Mesodermal cell (in vitro differentiated cells): ENCODE results near the gene NNMT.

Source experiments
- H3K27ac ChIP-seq: 2 replicates; pipeline ENCODE4 v1.7.0; 2013; ENCODE audit warnings: mild to moderate bottlenecking, low read depth, low read length, moderate library complexity; ENCODE audit not compliant: severe bottlenecking
- H3K36me3 ChIP-seq: 2 replicates; pipeline ENCODE4 v1.7.1; 2013; ENCODE audit warnings: mild to moderate bottlenecking, low read length, moderate library complexity; ENCODE audit not compliant: control insufficient read depth, insufficient read depth
- H3K4me1 ChIP-seq: one replicate; pipeline ENCODE4 v1.7.1; 2013; ENCODE audit warnings: mild to moderate bottlenecking, low read length; ENCODE audit not compliant: insufficient read depth, control insufficient read depth, poor library complexity, severe bottlenecking
- H3K4me3 ChIP-seq: 2 replicates; pipeline ENCODE4 v1.7.0; 2013; ENCODE audit warnings: low read length, control low read depth, mild to moderate bottlenecking; ENCODE audit not compliant: insufficient read depth, poor library complexity, severe bottlenecking; ENCODE audit errors: extremely low read depth
- H3K9me3 ChIP-seq: 2 replicates; pipeline ENCODE4 v1.7.1; 2013; ENCODE audit warnings: mild to moderate bottlenecking, low read length, moderate library complexity; ENCODE audit not compliant: control insufficient read depth
- WGBS, 2 experiments: methylation state at CpG; one replicate each; pipeline ENCODE4 v1.1.5; 2013; ENCODE audit warnings: missing lambda C conversion rate in 2 of 2; ENCODE audit not compliant: insufficient coverage in 2 of 2; 5-methylcytosine and 5-hydroxymethylcytosine counted together

The NNMT gene

GRCh38 chr11:114346709-114347141 is 50.5 kb downstream of the NNMT start:
- 80 to 100% methylated on average over 1 of the region's 4 CpGs for WGBS, 2 experiments
- no peaks in the 10 kb centered on the region for H3K9me3 ChIP-seq
- no peak overlapping the region for H3K4me3 ChIP-seq
- no peaks in the 10 kb centered on the region for H3K36me3 ChIP-seq
- H3K27ac ChIP-seq = no peak overlapping the region
- no peaks in the 10 kb centered on the region for H3K4me1 ChIP-seq

- WGBS, 2 experiments = 94 to 96% methylated on average over 8 to 11 of the region's 13 CpGs
- Histone ChIP-seq H3K27ac (no peak overlapping the region), H3K9me3 (no peaks in the 10 kb centered on the region), H3K36me3 (no peaks in the 10 kb centered on the region), H3K4me1 (no peaks in the 10 kb centered on the region), H3K4me3 (no peak overlapping the region)
Observed at GRCh38 chr11:114348200-114349191, 52.3 kb downstream of the NNMT start.

GRCh38 chr11:114350022-114350421 is 53.8 kb downstream of the NNMT start:
- WGBS, 2 experiments = 92 to 94% methylated on average over 5 to 8 of the region's 10 CpGs
- Histone ChIP-seq H3K9me3 (no peaks in the 10 kb centered on the region), H3K4me3 (no peak overlapping the region), H3K4me1 (no peaks in the 10 kb centered on the region), H3K27ac (no peak overlapping the region), H3K36me3 (no peaks in the 10 kb centered on the region)

- Histone ChIP-seq H3K27ac (no peak overlapping the region), H3K36me3 (no peaks in the 10 kb centered on the region), H3K9me3 (no peaks in the 10 kb centered on the region), H3K4me1 (no peaks in the 10 kb centered on the region), H3K4me3 (no peak overlapping the region)
- WGBS, 2 experiments = no CpG with 5 or more reads among the region's 3 CpGs
Observed at GRCh38 chr11:114353443-114353842, 57.2 kb downstream of the NNMT start.

- Histone ChIP-seq H3K27ac (no peak overlapping the region), H3K4me1 (no peaks in the 10 kb centered on the region), H3K36me3 (no peaks in the 10 kb centered on the region), H3K9me3 (no peaks in the 10 kb centered on the region), H3K4me3 (no peak overlapping the region)
- 100% methylated on average over 1 of the region's 3 CpGs; no CpG with 5 or more reads in 1 of the 2 experiments for WGBS, 2 experiments
Observed at GRCh38 chr11:114354076-114354475, 57.9 kb downstream of the NNMT start.

- Histone ChIP-seq H3K27ac (no peak overlapping the region), H3K9me3 (peaks cover 4% of the 10 kb centered on the region), H3K4me1 (no peaks in the 10 kb centered on the region), H3K36me3 (no peaks in the 10 kb centered on the region), H3K4me3 (no peak overlapping the region)
- no CpG with 5 or more reads among the region's 1 CpG for WGBS, 2 experiments
Observed at GRCh38 chr11:114358716-114359115, 62.5 kb downstream of the NNMT start.

- Histone ChIP-seq H3K4me1 (no peaks in the 10 kb centered on the region), H3K4me3 (no peak overlapping the region), H3K36me3 (no peaks in the 10 kb centered on the region), H3K9me3 (peaks cover 4% of the 10 kb centered on the region), H3K27ac (no peak overlapping the region)
Observed at GRCh38 chr11:114359342-114359741, 63.1 kb downstream of the NNMT start.

GRCh38 chr11:114362326-114362725 is 66.1 kb downstream of the NNMT start:
- WGBS, 2 experiments = no CpG with 5 or more reads among the region's 4 CpGs
- Histone ChIP-seq H3K9me3 (peaks cover 4% of the 10 kb centered on the region), H3K4me1 (peaks cover 13% of the 10 kb centered on the region), H3K36me3 (no peaks in the 10 kb centered on the region), H3K27ac (no peak overlapping the region), H3K4me3 (no peak overlapping the region)

- no peak overlapping the region for H3K27ac ChIP-seq
Observed at GRCh38 chr11:114362958-114363357, 66.8 kb downstream of the NNMT start.

More at GRCh38 chr11:114362958-114363357, 66.8 kb downstream of the NNMT start:
- no peaks in the 10 kb centered on the region for H3K36me3 ChIP-seq
- peaks cover 16% of the 10 kb centered on the region for H3K4me1 ChIP-seq
- H3K9me3 ChIP-seq = peaks cover 4% of the 10 kb centered on the region
- no peak overlapping the region for H3K4me3 ChIP-seq
- 92% methylated on average over 2 of the region's 3 CpGs; no CpG with 5 or more reads in 1 of the 2 experiments for WGBS, 2 experiments
